GM12878 (cell line): ENCODE data around the gene ZNF451. TPM values are rescaled to one million over a fixed set of nuclear protein-coding genes. Genes with fewer than 3 reads are reported as not detected.
A peak's percentile ranks its signal among the peaks of the same experiment; 100 is the strongest.

ENCODE experiments used
- ATAC-seq: fragments of 200-7000 bp; cut with Tn5 transposase; 3 replicates; pipeline ENCODE4 v1.9.1; 2020; ENCODE audit warnings: mild to moderate bottlenecking, moderate library complexity
- BruUV-seq: library from RNA; stranded (reverse); fragments of 400-500 nt; replicated peaks from 2 replicates; lab custom pipeline; 2021; lab: Mats Ljungman, UMichigan
- CTCF ChIA-PET: fragments of 300-600 bp; sonication (Branson Sonifier 250); formaldehyde crosslinking; extraction: SDS; loops from one replicate; lab custom pipeline; 2021; ENCODE audit warnings: inconsistent platforms; lab: Yijun Ruan, JAX
- POLR2A ChIA-PET: fragments of 350-600 bp; formaldehyde crosslinking; extraction: SDS; loops from one replicate; lab custom pipeline; 2021; ENCODE audit warnings: inconsistent platforms; lab: Charles Lee
- RAD21 ChIA-PET: fragments of 300-600 bp; sonication (Branson Sonifier 250); formaldehyde crosslinking; loops from one replicate; lab custom pipeline; 2023; ENCODE audit warnings: antibody characterized with exemption; ENCODE audit not compliant: unreplicated experiment; lab: Charles Lee
- SMC1A ChIA-PET: fragments of 300-600 bp; sonication (Branson Sonifier 250); formaldehyde crosslinking; loops from one replicate; lab custom pipeline; 2023; ENCODE audit not compliant: unreplicated experiment, uncharacterized antibody; lab: Charles Lee
- DNase-seq: peaks from one replicate; pipeline ENCODE4 v3.0.0-alpha.2; 2011; ENCODE audit warnings: low read depth, low spot score
- FAIRE-seq: peaks from 3 replicates; lab custom pipeline; 2011; peaks lifted over from hg19 to GRCh38; lab: Jason Lieb, UNC
- H2AFZ ChIP-seq: 2 replicates; pipeline ENCODE4 v1.6.0; 2011; ENCODE audit warnings: low read depth, low read length, control low read depth; ENCODE audit not compliant: control insufficient read depth
- H3K27ac ChIP-seq: 2 replicates; pipeline ENCODE4 v1.5.1; 2011; ENCODE audit warnings: control low read depth; ENCODE audit not compliant: control insufficient read depth, insufficient read depth
- H3K27me3 ChIP-seq, 2 experiments: replicated peaks in 1 of 2; 2 replicates each; pipeline versions ENCODE4 v1.6.0 to v1.6.1; 2011; ENCODE audit warnings: low read length in 1 of 2; ENCODE audit not compliant: control insufficient read depth in 2 of 2, insufficient read depth in 2 of 2
- H3K36me3 ChIP-seq, 2 experiments: 2 replicates each; pipeline ENCODE4 v1.5.1; 2011; ENCODE audit warnings: low read length in 1 of 2; ENCODE audit not compliant: control insufficient read depth in 2 of 2, insufficient read depth in 2 of 2
- H3K4me1 ChIP-seq: 2 replicates; pipeline ENCODE4 v1.6.1; 2011; ENCODE audit warnings: mild to moderate bottlenecking, low read length, moderate library complexity, mixed read lengths; ENCODE audit not compliant: control insufficient read depth, insufficient read depth
- H3K4me2 ChIP-seq: 2 replicates; pipeline ENCODE4 v1.6.0; 2011; ENCODE audit warnings: control low read depth; ENCODE audit not compliant: control insufficient read depth, insufficient read depth
- H3K4me3 ChIP-seq: fragments of 200-600 bp; sonication (generic); 2 replicates; pipeline ENCODE4 v1.5.1; 2016
- H3K79me2 ChIP-seq: 2 replicates; pipeline ENCODE4 v1.6.0; 2011; ENCODE audit warnings: low read length; ENCODE audit not compliant: control insufficient read depth, insufficient read depth
- H3K9ac ChIP-seq: 2 replicates; pipeline ENCODE4 v1.8.0; 2011; ENCODE audit warnings: low read length, control low read depth, mixed read lengths; ENCODE audit not compliant: control insufficient read depth, insufficient read depth
- H3K9me3 ChIP-seq: replicated peaks from 3 replicates; pipeline ENCODE4 v1.5.1; 2011; ENCODE audit warnings: mild to moderate bottlenecking, low read length; ENCODE audit not compliant: control insufficient read depth, insufficient read depth
- H4K20me1 ChIP-seq: 2 replicates; pipeline ENCODE4 v1.6.0; 2011; ENCODE audit not compliant: control insufficient read depth, insufficient read depth
- MEF2B ChIP-seq: fragments of 450-650 bp; IDR thresholded peaks from 2 replicates; pipeline ENCODE4 v1.6.1; 2018; ENCODE audit warnings: mild to moderate bottlenecking, moderate library complexity; ENCODE audit not compliant: partially characterized antibody, poor library complexity, severe bottlenecking
- in situ Hi-C: fragments of 300-500 bp; cut with MboI; formaldehyde crosslinking; loops from 9 replicates; pipeline ENCODE4 v1.14.3; 2018; ENCODE audit warnings: mixed read lengths
- intact Hi-C: fragments of 100-400 bp; cut with micrococcal nuclease; formaldehyde crosslinking; loops from one replicate; pipeline ENCODE4 v1.14.2; 2022; ENCODE audit not compliant: unreplicated experiment
- polyA plus RNA-seq, 11 experiments: library from polyadenylated mRNA; depleted of rRNA in 4 of 11; unstranded in 6 of 11; stranded (reverse) in 5 of 11; fragments of >200 nt; fragmentation: Nextera tagmentation in 4 of 11; fragmentation: Illumina TruSeq in 1 of 11; extraction: Ambion mirVana in 4 of 11; extraction: Trizol in 1 of 11; gene quantifications; 1 replicate in 1 of 11; 2 replicates in 10 of 11; pipeline versions ENCODE4 v1.2.1 to v1.2.3, GENCODE V29; 2011 to 2016; ENCODE audit warnings: inconsistent platforms in 2 of 11, missing spikeins in 2 of 11, low read depth in 1 of 11
- total RNA-seq, 4 experiments: library from RNA; depleted of rRNA in 3 of 4; stranded (reverse); fragments of >200 nt in 3 of 4; fragmentation: Illumina TruSeq in 1 of 4; extraction: Trizol in 1 of 4; gene quantifications; 2 replicates each; pipeline versions ENCODE4 v1.2.1 to v1.2.3, GENCODE V29; 2013 to 2021
- TF ChIP-seq, protein P1 (sequence below): fragments of 450-650 bp; IDR thresholded peaks from 2 replicates; pipeline ENCODE4 v1.6.1; 2017; ENCODE audit warnings: antibody characterized with exemption, mild to moderate bottlenecking, moderate library complexity
- TF ChIP-seq, protein P2 (sequence below), 3 experiments: IDR thresholded peaks in 2 of 3; conservative IDR thresholded peaks in 1 of 3; 2 replicates each; pipeline ENCODE4 v1.5.1; 2011; ENCODE audit warnings: low read depth in 3 of 3, low read length in 3 of 3, mild to moderate bottlenecking in 3 of 3, control low read depth in 2 of 3, moderate library complexity in 2 of 3, inconsistent platforms in 1 of 3, mixed read lengths in 1 of 3; ENCODE audit not compliant: control insufficient read depth in 2 of 3, insufficient read depth in 1 of 3; ENCODE audit errors: extremely low read depth in 1 of 3

ZNF451 gene
- total and polyA plus RNA-seq, 10 of the 15 experiments (the other 5 are each of a cell fraction or from before 2014, with no cell fraction given), result 6.5 to 44.4 (median 23.8) TPM

DNA sequence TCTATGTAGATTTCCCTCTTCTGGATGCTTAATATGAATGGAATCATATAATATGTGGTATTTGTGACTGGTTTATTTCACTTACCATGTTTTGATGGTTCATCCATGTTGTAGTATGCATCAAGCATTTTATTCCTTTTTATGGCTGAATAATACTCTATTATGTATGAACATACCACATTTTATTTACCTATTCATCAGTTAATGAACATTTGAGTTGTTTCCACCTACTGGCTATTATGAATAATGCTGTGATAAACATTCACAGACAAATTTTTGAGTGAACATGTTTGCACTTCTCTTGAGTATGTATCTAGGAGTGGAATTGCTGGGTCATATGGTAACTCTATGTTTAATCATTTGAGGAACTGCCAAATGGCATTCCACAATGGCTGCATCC lies 14.9 kb upstream of the ZNF451 start:
- SMC1A ChIA-PET, result no interaction called here
- BruUV-seq, result no TSS peak
- H3K27me3 ChIP-seq, result no peaks in the 10 kb centered on the region

More for the DNA sequence above, 14.9 kb upstream of the ZNF451 start:
- Histone ChIP-seq H3K4me3 (no peak overlapping the region), H4K20me1 (no peaks in the 10 kb centered on the region), H3K9ac (no peak overlapping the region), H3K4me2 (no peak overlapping the region), H3K36me3 (0 out of 4 replicates have a peak, but pooled peaks cover 0 to 6% of the 10 kb centered on the region in 2 experiments), H3K4me1 (no peaks in the 10 kb centered on the region), H3K27ac (no peak overlapping the region)
- no peak for DNase-seq
- no peak for FAIRE-seq
- RAD21 ChIA-PET, result no interaction called here
- intact Hi-C loops, result no loop called here
- TF ChIP-seq, protein P1, sequence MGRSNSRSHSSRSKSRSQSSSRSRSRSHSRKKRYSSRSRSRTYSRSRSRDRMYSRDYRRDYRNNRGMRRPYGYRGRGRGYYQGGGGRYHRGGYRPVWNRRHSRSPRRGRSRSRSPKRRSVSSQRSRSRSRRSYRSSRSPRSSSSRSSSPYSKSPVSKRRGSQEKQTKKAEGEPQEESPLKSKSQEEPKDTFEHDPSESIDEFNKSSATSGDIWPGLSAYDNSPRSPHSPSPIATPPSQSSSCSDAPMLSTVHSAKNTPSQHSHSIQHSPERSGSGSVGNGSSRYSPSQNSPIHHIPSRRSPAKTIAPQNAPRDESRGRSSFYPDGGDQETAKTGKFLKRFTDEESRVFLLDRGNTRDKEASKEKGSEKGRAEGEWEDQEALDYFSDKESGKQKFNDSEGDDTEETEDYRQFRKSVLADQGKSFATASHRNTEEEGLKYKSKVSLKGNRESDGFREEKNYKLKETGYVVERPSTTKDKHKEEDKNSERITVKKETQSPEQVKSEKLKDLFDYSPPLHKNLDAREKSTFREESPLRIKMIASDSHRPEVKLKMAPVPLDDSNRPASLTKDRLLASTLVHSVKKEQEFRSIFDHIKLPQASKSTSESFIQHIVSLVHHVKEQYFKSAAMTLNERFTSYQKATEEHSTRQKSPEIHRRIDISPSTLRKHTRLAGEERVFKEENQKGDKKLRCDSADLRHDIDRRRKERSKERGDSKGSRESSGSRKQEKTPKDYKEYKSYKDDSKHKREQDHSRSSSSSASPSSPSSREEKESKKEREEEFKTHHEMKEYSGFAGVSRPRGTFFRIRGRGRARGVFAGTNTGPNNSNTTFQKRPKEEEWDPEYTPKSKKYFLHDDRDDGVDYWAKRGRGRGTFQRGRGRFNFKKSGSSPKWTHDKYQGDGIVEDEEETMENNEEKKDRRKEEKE, result no peak
- TF ChIP-seq, protein P2, sequence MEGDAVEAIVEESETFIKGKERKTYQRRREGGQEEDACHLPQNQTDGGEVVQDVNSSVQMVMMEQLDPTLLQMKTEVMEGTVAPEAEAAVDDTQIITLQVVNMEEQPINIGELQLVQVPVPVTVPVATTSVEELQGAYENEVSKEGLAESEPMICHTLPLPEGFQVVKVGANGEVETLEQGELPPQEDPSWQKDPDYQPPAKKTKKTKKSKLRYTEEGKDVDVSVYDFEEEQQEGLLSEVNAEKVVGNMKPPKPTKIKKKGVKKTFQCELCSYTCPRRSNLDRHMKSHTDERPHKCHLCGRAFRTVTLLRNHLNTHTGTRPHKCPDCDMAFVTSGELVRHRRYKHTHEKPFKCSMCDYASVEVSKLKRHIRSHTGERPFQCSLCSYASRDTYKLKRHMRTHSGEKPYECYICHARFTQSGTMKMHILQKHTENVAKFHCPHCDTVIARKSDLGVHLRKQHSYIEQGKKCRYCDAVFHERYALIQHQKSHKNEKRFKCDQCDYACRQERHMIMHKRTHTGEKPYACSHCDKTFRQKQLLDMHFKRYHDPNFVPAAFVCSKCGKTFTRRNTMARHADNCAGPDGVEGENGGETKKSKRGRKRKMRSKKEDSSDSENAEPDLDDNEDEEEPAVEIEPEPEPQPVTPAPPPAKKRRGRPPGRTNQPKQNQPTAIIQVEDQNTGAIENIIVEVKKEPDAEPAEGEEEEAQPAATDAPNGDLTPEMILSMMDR (IDR thresholded peaks at IDR 0.05 in 2 of 3, conservative IDR thresholded peaks at IDR 0.05 in 1 of 3; ENCODE audit: control insufficient read depth in 2 of 3, extremely low read depth in 1 of 3, insufficient read depth in 1 of 3, low read depth in 3 of 3, low read length in 3 of 3), result 0 out of 6 replicates have a peak, but pooled peaks of 1 of the 3 experiments have one; percentile 4
- TF ChIP-seq MEF2B, result no peak
- TF ChIP-seq, all 136 proteins: peak for 1
- POLR2A ChIA-PET, result no interaction called here
- in situ Hi-C loops, result no loop called here
- Histone ChIP-seq H3K9me3 (no peaks in the 10 kb centered on the region), H3K79me2 (no peaks in the 10 kb centered on the region), H2AFZ (no peak overlapping the region)
- ATAC-seq, result no peak
- CTCF ChIA-PET, result interaction anchor here (0.7 kb wide), 1 partner anchor 14 kb away, joined by 3 read pairs; no protein-coding TSS in a partner anchor
